Fibroblast of the aortic adventitia (primary cell): ENCODE measurements around the gene HS3ST4. TPM values are rescaled to one million over a fixed set of nuclear protein-coding genes. Genes with fewer than 3 reads are reported as not detected.

Experiments used
- DNase-seq: peaks from one replicate; pipeline ENCODE4 v3.0.0-alpha.2; 2010; ENCODE audit warnings: low read depth
- H3K4me3 ChIP-seq: 2 replicates; pipeline ENCODE4 v1.5.1; 2011; ENCODE audit warnings: low read depth, mild to moderate bottlenecking, control low read depth, low read length, moderate library complexity
- CTCF ChIP-seq: IDR thresholded peaks from 2 replicates; pipeline ENCODE4 v1.5.1; 2011; ENCODE audit warnings: mild to moderate bottlenecking, low read length, control low read depth, inconsistent platforms; ENCODE audit not compliant: insufficient read depth
- total RNA-seq: library from RNA; depleted of rRNA; stranded (reverse); fragments of >200 nt; gene quantifications from 2 replicates; pipeline ENCODE4 v1.2.3, GENCODE V29; 2012; ENCODE audit warnings: low replicate concordance

Gene HS3ST4
- total RNA-seq, 1 donor: not detected

- no peak for DNase-seq
- no peak overlapping the region for H3K4me3 ChIP-seq
- no peak for TF ChIP-seq CTCF
Measured at GRCh38 chr16:25875956-25876598, 184.3 kb downstream of the HS3ST4 start.

- TF ChIP-seq CTCF: no peak
- no peak for DNase-seq
- H3K4me3 ChIP-seq: no peak overlapping the region
Measured at GRCh38 chr16:25877103-25877502, 185.3 kb downstream of the HS3ST4 start.

- no peak for TF ChIP-seq CTCF
- DNase-seq: no peak
- no peak overlapping the region for H3K4me3 ChIP-seq
Measured at GRCh38 chr16:25886598-25886997, 194.8 kb downstream of the HS3ST4 start.

DNA sequence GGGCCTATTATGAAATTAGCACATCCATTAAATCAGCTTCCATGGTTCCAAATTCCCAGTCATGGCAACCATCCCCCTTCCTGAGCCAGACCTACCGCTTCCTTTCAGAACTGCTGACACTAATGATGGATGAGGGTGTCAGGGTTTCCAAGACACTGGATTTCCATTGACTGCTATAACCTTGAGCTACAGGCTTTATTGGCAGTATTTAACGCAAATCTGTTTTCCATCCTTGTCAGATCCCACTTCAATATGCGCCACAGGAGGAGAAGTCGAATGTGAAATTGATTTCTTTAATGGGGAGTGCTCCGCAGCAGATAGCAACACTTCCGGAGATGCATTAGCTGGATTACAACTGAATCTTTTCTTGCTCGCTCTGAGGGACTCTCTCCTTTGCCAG, 197.1 kb downstream of the HS3ST4 start:
- no peak overlapping the region for H3K4me3 ChIP-seq
- TF ChIP-seq CTCF: no peak
- DNase-seq: no peak

- TF ChIP-seq CTCF: no peak
- DNase-seq: no peak
- no peak overlapping the region for H3K4me3 ChIP-seq
Measured at GRCh38 chr16:25893332-25893731, 201.6 kb downstream of the HS3ST4 start.

GRCh38 chr16:25894093-25894492, 202.3 kb downstream of the HS3ST4 start:
- TF ChIP-seq CTCF: no peak
- no peak for DNase-seq
- H3K4me3 ChIP-seq: no peak overlapping the region

GRCh38 chr16:25895380-25895779, 203.6 kb downstream of the HS3ST4 start:
- DNase-seq: no peak
- TF ChIP-seq CTCF: no peak
- H3K4me3 ChIP-seq: no peak overlapping the region
